Caki2 (cell line): ENCODE results near the gene KCNJ4. TPM values are rescaled to one million over a fixed set of nuclear protein-coding genes. Genes with fewer than 3 reads are reported as not detected.

Experiments used
- DNase-seq: peaks from one replicate; pipeline ENCODE4 v3.0.0-alpha.2; 2015; ENCODE audit warnings: low read depth
- in situ Hi-C: cut with HindIII; loops from 2 replicates; pipeline ENCODE4 v1.10.0; 2016; ENCODE audit warnings: low sequenced_read_pairs, low pct_unique_long_range_greater_than_20kb, mixed read lengths
- total RNA-seq: library from RNA; depleted of rRNA; stranded (reverse); fragments of >200 nt; shearing (Covaris generic); gene quantifications from 2 replicates; pipeline ENCODE4 v1.2.3, GENCODE V29; 2014; ENCODE audit warnings: low replicate concordance

Gene KCNJ4
- total RNA-seq, 1 experiment from 2014 or later: 1.5 TPM

DNA sequence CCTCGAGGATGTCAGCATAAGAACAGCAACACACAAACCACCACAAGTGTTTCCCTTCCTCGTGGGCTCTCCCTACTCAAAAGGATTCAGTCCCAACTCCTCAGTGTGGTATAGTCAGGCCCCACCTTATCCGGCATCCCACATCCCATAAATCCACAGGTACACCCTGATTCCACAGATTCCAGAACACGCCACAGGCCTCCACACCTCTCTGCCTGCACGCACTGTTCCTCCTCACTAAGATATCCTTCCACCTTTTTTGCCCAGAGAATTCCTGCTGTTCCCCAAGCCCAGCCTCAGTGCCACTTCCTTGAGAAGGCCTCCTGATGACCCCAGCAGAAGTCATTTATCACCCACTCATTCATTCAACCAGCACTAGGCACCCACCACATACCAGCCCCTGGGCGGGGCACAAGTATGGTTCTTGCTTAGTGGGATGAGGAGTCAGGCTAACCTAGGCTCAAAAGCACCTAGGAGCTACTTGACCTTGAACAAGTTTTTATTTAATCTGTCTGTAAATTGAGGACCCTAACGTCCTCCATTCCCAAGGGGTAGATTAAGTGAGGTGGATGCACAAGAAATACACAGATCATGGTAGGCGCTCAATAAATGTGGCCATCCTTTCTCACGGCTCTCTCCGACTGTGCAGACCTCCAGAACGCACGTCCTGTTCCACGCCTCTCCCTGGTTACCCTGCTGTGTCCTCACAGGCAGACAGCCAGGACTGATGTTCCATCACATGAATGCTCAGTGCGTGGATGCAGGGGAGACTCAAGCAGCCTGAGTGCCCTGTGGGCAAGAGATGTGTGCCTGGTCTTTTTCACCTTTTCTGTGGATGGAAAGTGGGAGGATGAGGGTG lies 2.1 kb upstream of the KCNJ4 start:
- in situ Hi-C loops: no loop called here

GRCh38 chr22:38456272-38456835 lies 1.4 kb upstream of the KCNJ4 start:
- no peak for DNase-seq
- in situ Hi-C loops: no loop called here

More for the DNA sequence above, 2.1 kb upstream of the KCNJ4 start:
- DNase-seq: peak; percentile 62

DNA sequence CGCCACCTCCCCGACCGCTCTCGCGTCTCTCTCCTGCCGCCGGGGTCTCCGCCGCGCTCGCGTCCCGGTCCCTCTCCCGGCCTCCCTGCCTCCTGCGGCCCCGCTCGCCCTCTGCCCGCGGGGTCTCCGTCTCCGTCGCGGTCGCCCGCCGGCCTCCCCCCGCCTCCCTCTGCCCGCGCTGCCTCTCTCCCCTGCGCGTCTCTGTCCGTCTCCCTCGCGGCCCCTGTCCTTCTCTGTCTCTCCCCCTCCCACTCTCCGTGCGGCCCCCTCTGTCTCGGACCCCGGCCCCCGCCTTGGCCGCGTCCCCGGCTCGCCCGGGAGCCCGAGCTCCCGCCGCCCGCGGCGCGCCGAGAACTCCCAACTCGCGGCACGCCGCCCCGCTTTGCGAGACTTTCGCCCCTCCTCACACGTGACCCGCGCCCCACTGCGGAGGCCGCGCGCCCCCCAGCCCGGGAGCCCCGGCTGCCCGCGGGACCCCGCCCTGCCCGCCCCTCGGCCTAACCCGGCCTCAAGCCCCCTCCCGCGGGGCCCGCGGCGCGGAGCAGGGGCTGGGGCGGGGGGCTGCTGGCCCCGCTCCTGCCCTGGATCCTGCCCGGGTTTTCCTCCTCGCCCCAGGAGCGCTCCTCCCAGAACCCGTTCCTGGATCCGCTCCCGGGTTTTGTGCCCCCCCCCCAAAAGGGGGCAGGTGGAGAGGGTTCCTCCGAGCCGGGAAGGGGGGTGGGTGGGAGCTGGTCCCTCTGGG lies 702 bp upstream of the KCNJ4 start:
- in situ Hi-C loops: no loop called here
- no peak for DNase-seq

- in situ Hi-C loops: no loop called here
- no peak for DNase-seq
These were observed 485 bp downstream of the KCNJ4 start for GRCh38 chr22:38454353-38455075.

DNA sequence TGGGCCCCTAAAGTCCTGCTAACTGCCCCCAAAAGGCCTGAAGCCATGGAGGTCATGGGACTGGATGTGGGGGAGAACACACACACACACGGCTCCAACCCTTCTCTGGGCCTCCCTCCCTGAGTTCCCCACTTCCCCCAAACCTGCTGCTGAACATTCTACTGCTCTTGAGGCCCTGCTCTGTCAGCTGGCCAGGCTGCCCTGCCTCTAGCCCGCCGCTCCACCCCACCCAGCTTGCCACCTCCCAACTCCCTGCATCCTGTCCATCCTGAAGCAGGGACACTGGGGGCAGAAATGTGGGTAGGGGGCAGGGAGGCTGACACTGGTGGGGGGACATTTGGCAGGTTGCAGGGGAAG lies 1.0 kb downstream of the KCNJ4 start:
- DNase-seq: no peak
- in situ Hi-C loops: no loop called here

DNA sequence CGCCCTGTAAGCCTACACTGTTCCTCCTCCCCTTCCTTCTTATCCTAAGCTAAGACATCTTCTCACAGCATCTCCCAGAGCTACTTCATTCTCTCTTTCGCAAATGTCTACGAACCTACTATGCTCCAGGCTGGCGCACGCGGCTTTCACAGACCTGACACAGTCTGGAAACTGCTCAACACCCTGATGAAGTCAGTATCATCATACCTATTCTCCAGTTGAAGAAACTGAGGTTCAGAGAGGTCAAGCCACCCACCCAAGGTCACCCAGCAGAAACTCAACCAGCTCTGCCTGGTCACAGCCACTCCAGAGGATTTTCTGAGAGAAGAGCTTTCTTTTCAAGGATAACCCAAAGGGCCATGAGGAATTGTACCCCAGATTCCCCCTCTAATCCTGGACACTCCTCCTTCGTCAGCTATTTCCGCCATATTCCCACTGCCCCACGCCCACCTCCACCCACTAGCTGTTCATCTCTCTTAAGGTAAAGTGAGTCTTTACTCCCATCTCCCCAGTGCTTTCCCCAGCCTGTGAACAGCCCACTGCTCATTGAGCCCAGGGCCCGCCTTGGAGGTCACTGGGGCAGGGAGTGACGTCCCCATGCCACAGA lies 1.8 kb downstream of the KCNJ4 start:
- no peak for DNase-seq
- in situ Hi-C loops: no loop called here

GRCh38 chr22:38452373-38453065 lies 2.5 kb downstream of the KCNJ4 start:
- no peak for DNase-seq
- in situ Hi-C loops: no loop called here

DNA sequence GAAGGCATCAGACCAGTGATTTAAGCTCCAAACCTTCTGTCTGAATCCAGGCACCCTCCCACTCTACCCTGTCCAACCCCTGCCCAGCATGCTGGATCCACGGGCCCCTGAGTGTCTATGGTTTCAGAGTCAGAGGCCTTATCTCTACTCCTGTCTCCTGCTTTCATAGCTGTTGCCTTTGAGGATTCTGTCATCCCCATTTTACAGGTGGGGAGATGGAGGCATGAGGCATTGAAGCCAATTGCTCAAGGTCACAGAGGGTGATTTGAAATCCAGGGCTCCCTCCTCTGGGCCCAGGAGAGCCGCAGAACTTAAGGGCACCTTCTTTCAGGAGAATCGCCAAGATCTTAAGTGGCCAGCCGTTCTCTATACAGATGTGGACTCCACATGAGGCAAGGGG lies 3.1 kb downstream of the KCNJ4 start:
- no peak for DNase-seq
- in situ Hi-C loops: no loop called here

DNA sequence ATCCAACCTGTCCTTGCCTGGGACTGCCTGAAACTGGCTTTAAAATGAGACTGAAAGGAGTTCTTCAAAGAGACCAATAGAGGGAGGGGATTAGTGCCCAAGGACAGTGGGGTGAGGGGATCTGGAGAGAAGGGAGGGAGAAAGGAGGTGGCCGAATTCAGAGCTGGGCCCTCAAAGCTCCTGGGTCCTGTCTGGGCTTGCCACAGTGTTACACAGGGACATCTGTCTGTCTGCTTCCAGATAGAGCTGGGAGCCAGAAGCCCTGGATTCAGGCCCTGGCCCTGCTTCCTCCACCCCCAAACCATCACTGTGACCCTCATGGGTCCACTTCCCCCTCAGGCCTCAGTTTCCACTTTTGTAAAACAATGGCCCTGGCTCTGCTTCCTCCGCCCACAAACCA lies 3.6 kb downstream of the KCNJ4 start:
- in situ Hi-C loops: no loop called here
- no peak for DNase-seq

- DNase-seq: no peak
- in situ Hi-C loops: no loop called here
These were observed 4.7 kb downstream of the KCNJ4 start for GRCh38 chr22:38450234-38450797.

DNA sequence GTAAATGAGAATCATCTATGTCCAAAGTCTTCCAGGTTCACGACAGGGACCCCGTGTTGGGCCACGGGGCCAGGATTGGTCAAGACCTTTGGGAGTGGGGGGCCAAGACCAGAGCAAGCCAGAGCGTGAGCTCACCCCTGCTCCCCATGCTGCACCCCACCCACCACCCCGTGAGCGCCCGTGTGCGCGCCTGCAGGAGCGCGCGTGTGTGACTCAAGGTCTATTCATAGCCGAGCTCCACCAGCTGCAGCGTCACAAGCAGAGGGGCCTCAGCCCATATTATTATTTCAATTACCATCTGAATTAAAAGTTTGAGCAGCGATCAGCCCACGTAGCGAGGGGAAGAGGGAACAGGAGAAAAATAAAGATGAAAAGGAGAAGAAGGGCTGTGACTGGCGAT lies 5.2 kb downstream of the KCNJ4 start:
- DNase-seq: no peak
- in situ Hi-C loops: no loop called here

- in situ Hi-C loops: no loop called here
These were observed 5.9 kb downstream of the KCNJ4 start for GRCh38 chr22:38448945-38449745.

GRCh38 chr22:38446018-38446601 lies 8.9 kb downstream of the KCNJ4 start:
- in situ Hi-C loops: no loop called here
- no peak for DNase-seq

More at GRCh38 chr22:38448945-38449745, 5.9 kb downstream of the KCNJ4 start:
- DNase-seq: no peak

DNA sequence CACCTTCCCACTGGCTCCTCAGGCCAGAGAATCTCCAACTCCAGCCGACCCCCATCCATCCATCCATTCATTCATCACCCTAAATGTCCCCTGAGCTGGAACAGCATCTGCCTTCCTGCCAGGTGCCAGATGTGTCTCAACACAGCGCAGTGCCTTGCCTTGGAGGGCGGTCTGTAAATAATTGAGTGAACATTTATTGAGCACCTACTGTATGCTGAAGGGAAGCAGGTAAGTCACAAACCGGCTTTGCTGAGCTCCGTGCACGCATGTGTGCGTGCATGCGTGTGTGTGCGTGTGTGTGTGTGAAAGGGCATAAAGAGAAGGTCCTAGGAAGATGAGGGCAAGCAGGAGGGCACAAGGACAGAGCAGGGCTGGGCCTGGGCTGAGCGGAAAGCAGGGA lies 10.2 kb downstream of the KCNJ4 start:
- no peak for DNase-seq
- in situ Hi-C loops: no loop called here

DNA sequence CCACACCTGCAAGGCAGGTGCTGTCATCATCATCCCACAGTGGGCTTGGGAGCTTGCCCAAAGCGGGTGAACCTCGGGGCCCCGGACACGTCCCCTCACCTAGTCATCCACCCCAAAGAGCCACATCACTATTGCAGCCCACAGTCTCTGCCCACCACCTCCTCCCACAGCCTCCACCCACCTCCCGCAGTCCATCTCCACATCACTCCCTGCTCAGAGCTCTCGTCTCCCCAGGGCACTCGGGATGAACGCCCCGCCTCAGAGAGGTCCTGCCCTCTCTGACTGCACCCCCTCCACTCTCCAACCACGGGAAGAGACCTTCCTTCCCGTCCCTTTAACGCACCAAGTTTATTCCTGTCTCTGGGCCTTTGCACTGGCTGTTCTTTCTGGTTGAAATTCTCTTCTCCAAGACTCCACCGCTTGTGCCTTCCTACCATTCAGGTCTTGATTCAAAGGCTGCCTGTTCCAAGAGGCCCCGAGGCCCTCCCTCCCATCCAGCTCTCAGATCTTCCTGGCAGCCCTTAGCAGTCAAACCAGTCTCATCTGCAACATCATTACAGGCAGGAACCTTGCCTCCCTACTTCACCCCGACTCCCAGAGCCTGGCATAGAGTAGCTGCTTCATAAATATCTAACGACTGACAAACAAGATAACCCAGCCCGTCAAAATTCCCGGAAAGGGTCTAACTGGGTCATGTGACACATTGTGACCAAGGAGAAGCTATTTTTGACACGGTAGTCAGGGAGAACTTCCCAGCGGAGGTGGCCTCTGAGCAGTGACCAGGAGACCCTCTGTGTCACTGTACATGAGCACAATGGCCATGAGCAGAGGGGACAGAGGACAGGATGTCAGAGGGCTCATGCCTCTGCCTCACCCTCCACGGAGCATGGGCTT lies 11.1 kb downstream of the KCNJ4 start:
- DNase-seq: no peak
- in situ Hi-C loops: no loop called here
